Gastrocnemius medialis (tissue), 4 donors: ENCODE measurements around the gene NRXN2.

Experiments
- CTCF ChIP-seq, 5 experiments: fragments of 450-650 bp in 3 of 5; fragments of 200-600 bp in 2 of 5; sonication (generic) in 2 of 5; IDR thresholded peaks in 4 of 5; conservative IDR thresholded peaks in 1 of 5; 1 replicate in 4 of 5; 2 replicates in 1 of 5; pipeline ENCODE4 v1.5.1; 2016 to 2019; ENCODE audit warnings: antibody characterized with exemption in 5 of 5, mild to moderate bottlenecking in 3 of 5, moderate library complexity in 3 of 5
- POLR2A ChIP-seq, 2 donors: fragments of 450-650 bp; IDR thresholded peaks; one replicate each; pipeline ENCODE4 v1.6.1; 2017; ENCODE audit warnings: antibody characterized with exemption in 2 of 2, mild to moderate bottlenecking in 2 of 2, moderate library complexity in 2 of 2

- no peak for TF ChIP-seq CTCF (IDR thresholded peaks at IDR 0.05 in 4 of 5, conservative IDR thresholded peaks at IDR 0.05 in 1 of 5)
- TF ChIP-seq POLR2A (IDR thresholded peaks at IDR 0.05) = no peak
These were observed 142.6 kb downstream of the NRXN2 start for GRCh38 chr11:64580412-64580811.
